Lung (tissue), 12 donors: ENCODE results near the gene IL20RA. TPM values are rescaled to one million over a fixed set of nuclear protein-coding genes. Genes with fewer than 3 reads are reported as not detected.

Experiments
- ATAC-seq: fragments of 200-7000 bp; cut with Tn5 transposase; one replicate; pipeline ENCODE4 v1.9.1; 2020; ENCODE audit warnings: moderate number of reproducible peaks; ENCODE audit not compliant: insufficient read depth, low FRiP score
- DNase-seq, 3 donors: peaks; one replicate each; pipeline ENCODE4 v3.0.0-alpha.2; 2013 to 2017
- H3K27ac ChIP-seq, 2 donors: one replicate each; pipeline ENCODE4 v1.5.1; 2013; ENCODE audit warnings: mild to moderate bottlenecking in 2 of 2, moderate library complexity in 2 of 2, control low read depth in 1 of 2, inconsistent platforms in 1 of 2, low read depth in 1 of 2, low read length in 1 of 2
- H3K27me3 ChIP-seq, 3 donors: one replicate each; pipeline ENCODE4 v1.5.1; 2013; ENCODE audit warnings: low read length in 2 of 3; ENCODE audit not compliant: control insufficient read depth in 3 of 3, insufficient read depth in 3 of 3
- H3K36me3 ChIP-seq, 4 donors: one replicate each; pipeline ENCODE4 v1.5.1; 2013; ENCODE audit warnings: low read length in 4 of 4, mild to moderate bottlenecking in 1 of 4, moderate library complexity in 1 of 4; ENCODE audit not compliant: control insufficient read depth in 4 of 4, insufficient read depth in 4 of 4
- H3K4me1 ChIP-seq, 5 donors: one replicate each; pipeline ENCODE4 v1.5.1; 2013; ENCODE audit warnings: low read length in 5 of 5, mild to moderate bottlenecking in 2 of 5, moderate library complexity in 1 of 5; ENCODE audit not compliant: control insufficient read depth in 5 of 5, insufficient read depth in 5 of 5
- H3K4me3 ChIP-seq: one replicate; pipeline ENCODE4 v1.5.1; 2013; ENCODE audit warnings: mild to moderate bottlenecking, control low read depth, moderate library complexity
- H3K9ac ChIP-seq, 2 donors: one replicate each; pipeline ENCODE4 v1.5.1; 2013; ENCODE audit warnings: low read length in 2 of 2, control low read depth in 1 of 2; ENCODE audit not compliant: insufficient read depth in 1 of 2
- H3K9me3 ChIP-seq, 4 donors: one replicate each; pipeline ENCODE4 v1.5.1; 2013; ENCODE audit warnings: low read length in 3 of 4, mild to moderate bottlenecking in 1 of 4, moderate library complexity in 1 of 4; ENCODE audit not compliant: control insufficient read depth in 4 of 4, insufficient read depth in 3 of 4
- CTCF ChIP-seq: IDR thresholded peaks from 2 replicates; pipeline ENCODE4 v1.5.1; 2012; ENCODE audit warnings: mild to moderate bottlenecking; ENCODE audit errors: control extremely low read depth, extremely low read depth
- WGBS, 2 donors: extraction: QIAGEN DNeasy Blood & Tissue Kit; methylation state at CpG; one replicate each; pipeline ENCODE4 v1.1.7; 2013; 5-methylcytosine and 5-hydroxymethylcytosine counted together
- polyA plus RNA-seq, 2 donors: library from polyadenylated mRNA; stranded (reverse); fragments of 200-250 nt; gene quantifications; one replicate each; pipeline ENCODE4 v1.2.1, GENCODE V29; 2013
- total RNA-seq, 2 donors: library from RNA; depleted of rRNA in 1 of 2; stranded (reverse); fragments of >200 nt in 1 of 2; gene quantifications; one replicate each; pipeline ENCODE4 v1.2.1, GENCODE V29; 2014 to 2021
- donor health status: control.
- donor health status: control.
- donor health status: Bipolar disorder and iron deficiency.
- donor health status: healthy.
- donor health status: DM: yes; HTN: yes; CAD: no.

The IL20RA gene
- total and polyA plus RNA-seq, 4 donors = 3.7 to 16.2 (median 6.7) TPM

GRCh38 chr6:137025786-137026730, 18.7 kb downstream of the IL20RA start:
- no peaks in the 10 kb centered on the region for H3K27me3 ChIP-seq
- H3K9me3 ChIP-seq = no peaks in the 10 kb centered on the region
- no peak overlapping the region for H3K27ac ChIP-seq
- 64 to 68% methylated on average over 8 of the region's 8 CpGs for WGBS, 2 donors
- TF ChIP-seq CTCF = no peak
- ATAC-seq = no peak
- no peaks in the 10 kb centered on the region for H3K4me1 ChIP-seq
- no peaks in the 10 kb centered on the region for H3K36me3 ChIP-seq
- H3K4me3 ChIP-seq = no peak overlapping the region
- no peak for DNase-seq
- H3K9ac ChIP-seq = no peak overlapping the region

DNA sequence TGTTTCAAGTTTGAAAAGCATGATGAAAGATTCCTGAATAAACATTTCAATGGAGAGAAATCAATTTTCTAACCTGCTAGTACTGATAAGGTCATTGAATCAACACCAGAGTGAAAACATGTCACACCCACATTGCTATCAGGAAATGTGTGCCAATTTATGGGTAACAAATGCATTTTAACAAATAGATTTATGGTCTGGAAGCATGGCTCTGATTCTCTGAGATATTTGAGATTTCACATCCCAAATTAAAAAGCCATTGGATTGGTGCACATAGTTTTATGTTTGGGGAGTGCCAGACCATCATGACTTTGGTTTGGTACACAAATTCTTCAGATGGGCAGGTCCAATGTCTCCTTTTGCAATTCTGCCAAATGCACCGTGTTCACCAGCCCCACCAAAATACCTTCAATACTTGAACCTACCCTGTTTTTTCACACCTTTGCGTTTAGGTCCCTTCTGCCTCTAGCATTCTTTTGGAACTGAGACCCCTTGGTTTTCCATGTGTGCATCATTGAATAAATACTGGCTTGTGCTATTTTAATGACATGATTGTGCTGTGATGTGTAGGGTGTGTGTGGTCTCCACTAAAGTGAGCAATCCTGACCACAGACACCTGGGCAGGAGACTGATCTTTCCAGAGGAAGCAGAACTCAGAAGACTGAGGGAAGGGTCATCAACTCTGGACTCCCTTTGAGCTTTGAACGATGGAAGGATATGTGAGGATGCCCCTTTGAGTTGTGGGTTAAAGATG, 20.4 kb downstream of the IL20RA start:
- Histone ChIP-seq H3K4me3 (no peak overlapping the region), H3K27ac (no peak overlapping the region), H3K36me3 (no peaks in the 10 kb centered on the region), H3K9me3 (peaks cover 0 to 4% (median 2%) of the 10 kb centered on the region in 4 donors), H3K4me1 (no peaks in the 10 kb centered on the region), H3K9ac (no peak overlapping the region), H3K27me3 (no peaks in the 10 kb centered on the region)
- TF ChIP-seq CTCF = no peak
- no peak for DNase-seq
- 77 to 89% methylated on average over 3 of the region's 3 CpGs for WGBS, 2 donors
- no peak for ATAC-seq

DNA sequence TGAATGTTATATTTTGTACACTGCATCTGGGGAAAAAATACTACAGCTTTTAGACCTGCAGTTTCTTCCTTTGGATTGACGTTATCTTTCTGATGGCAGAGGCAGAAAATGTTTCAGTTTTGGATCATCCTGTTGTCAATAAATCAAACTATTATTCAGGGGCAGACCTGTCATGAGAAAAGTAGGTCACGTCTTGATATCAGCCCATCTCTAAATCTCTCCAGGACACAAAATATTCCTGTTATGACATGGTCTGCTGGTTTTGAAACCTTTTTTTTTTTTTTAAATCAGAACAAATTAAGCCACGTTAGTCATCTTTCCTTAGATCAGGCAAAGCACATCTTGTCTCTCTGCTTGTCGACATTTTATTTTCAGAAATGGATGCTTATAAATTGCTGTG, 24.0 kb downstream of the IL20RA start:
- Histone ChIP-seq H3K9me3 (peaks cover 0 to 4% (median 2%) of the 10 kb centered on the region in 4 donors), H3K9ac (no peak overlapping the region), H3K36me3 (no peaks in the 10 kb centered on the region), H3K4me3 (no peak overlapping the region), H3K4me1 (peaks cover 0 to 11% (median 0%) of the 10 kb centered on the region in 5 donors), H3K27me3 (no peaks in the 10 kb centered on the region), H3K27ac (no peak overlapping the region)
- 74 to 86% methylated on average over 4 of the region's 4 CpGs for WGBS, 2 donors
- DNase-seq (no peak), ATAC-seq (no peak)
- TF ChIP-seq CTCF = no peak
